ENCODE measurements around the gene ATG3.

DNA sequence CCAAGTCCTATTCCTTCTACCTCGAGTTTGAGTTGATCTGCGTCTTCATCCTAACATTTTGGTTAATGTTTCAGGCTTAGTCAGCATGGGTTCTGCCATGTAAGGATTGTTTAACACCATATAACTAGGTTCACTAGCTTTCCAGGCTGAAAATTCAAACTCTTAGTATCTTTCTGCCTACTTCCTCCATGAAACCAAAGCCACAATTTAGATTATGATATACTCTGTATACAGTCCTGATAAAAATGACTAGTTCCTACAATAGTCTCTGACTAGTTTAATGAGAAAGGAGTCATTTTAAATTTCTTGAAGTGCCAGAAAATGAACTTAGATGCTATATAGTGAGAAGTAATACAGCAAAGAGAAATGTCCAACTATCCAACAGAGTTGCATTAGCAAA lies 55.9 kb downstream of the ATG3 start:
- no peak for TF ChIP-seq RARB (CRISPR knock-in tag; IDR thresholded peaks at IDR 0.05)
- no peak for TF ChIP-seq ZFP3 (CRISPR knock-in tag; IDR thresholded peaks at IDR 0.05)
- TF ChIP-seq PATZ1 (CRISPR knock-in tag; IDR thresholded peaks at IDR 0.05; ENCODE audit: borderline replicate concordance) = no peak
- TF ChIP-seq GLIS3 (CRISPR knock-in tag; IDR thresholded peaks at IDR 0.05) = no peak
- TF ChIP-seq ISL1 (CRISPR knock-in tag; IDR thresholded peaks at IDR 0.05) = no peak
- TF ChIP-seq, protein P1, sequence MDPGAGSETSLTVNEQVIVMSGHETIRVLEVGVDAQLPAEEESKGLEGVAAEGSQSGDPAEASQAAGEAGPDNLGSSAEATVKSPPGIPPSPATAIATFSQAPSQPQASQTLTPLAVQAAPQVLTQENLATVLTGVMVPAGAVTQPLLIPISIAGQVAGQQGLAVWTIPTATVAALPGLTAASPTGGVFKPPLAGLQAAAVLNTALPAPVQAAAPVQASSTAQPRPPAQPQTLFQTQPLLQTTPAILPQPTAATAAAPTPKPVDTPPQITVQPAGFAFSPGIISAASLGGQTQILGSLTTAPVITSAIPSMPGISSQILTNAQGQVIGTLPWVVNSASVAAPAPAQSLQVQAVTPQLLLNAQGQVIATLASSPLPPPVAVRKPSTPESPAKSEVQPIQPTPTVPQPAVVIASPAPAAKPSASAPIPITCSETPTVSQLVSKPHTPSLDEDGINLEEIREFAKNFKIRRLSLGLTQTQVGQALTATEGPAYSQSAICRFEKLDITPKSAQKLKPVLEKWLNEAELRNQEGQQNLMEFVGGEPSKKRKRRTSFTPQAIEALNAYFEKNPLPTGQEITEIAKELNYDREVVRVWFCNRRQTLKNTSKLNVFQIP (CRISPR knock-in tag; IDR thresholded peaks at IDR 0.05; ENCODE audit: borderline replicate concordance, low read depth) = no peak
- no peak for TF ChIP-seq BACH2 (CRISPR knock-in tag; IDR thresholded peaks at IDR 0.05; ENCODE audit: borderline replicate concordance)
- no peak for TF ChIP-seq ZNF565 (CRISPR knock-in tag; conservative IDR thresholded peaks at IDR 0.05; ENCODE audit: low read depth)
